ENCODE data around the gene PEDS1. TPM values are rescaled to one million over a fixed set of nuclear protein-coding genes. Genes with fewer than 3 reads are reported as not detected.
"Not testable (repeated sequence)": the region's sequence is repeated elsewhere in the genome, so short reads cannot be mapped to it uniquely, and the experiment has no call there.

PEDS1 gene
- 54.6 and 55.7 TPM in 2 replicates for total RNA-seq (2014; rRNA removed; shearing (Covaris generic))
- polyA plus RNA-seq (2016; fragmentation: Nextera tagmentation; extraction: Ambion mirVana): 53.9 and 54.0 TPM in 2 replicates

DNA sequence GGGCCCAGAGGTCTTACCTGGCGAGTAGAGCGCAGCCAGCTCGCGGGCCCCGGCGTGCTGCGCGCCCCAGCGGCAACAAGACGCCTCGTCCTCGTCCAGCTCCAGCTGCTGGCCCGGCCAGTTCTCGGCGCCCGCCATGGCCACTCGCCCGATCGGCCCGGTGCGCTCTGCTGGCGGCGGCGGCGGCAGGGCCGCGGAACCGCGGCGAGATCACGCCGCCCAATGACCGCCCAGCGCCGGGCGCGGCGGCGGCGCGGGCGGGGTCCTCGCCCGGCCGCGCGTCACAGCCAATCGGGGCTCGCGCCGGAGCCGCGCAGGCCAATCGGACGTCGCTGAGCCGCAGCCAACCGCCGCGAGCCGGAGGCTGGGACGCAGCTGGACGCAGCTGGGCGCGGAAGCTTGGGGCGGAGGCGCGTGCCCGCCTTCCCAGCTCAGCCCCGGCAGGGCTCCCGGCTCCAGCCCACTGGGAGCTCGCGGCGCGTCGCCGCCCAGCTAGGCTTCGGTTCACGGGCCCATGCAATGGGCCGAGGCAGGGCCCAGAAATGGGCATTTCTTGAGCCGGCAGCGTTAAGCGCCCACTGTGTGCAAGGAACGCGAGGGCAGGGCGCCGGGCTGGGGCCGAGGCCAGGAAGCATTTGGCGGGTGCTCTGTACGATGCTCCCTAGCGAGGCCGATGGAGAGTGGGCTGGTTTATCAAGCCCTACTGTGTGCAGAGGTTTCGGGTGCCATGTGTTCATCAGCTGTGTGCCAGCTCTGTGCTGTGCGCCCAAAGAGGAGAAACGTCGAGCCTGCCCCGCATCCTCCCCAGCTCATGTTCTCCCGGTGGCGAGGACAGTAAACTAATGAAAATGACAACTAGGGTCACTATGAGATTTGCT lies at the start of gene PEDS1:
Gene PEDS1 (minus strand): TSS at position 224 of the 878 bp plus-strand sequence. CDS start 86 bp downstream, at position 138.
- H2AFZ ChIP-seq: peak within 1 kb of the TSS; percentile 74
- WGBS, 2 experiments (ENCODE audit: low coverage in 1 of 2, low lambda C conversion rate in 2 of 2, missing lambda C conversion rate in 2 of 2): 1 to 3% methylated on average over 48 to 77 of the region's 99 CpGs
- DNase-seq: peak; percentile 98
- TF ChIP-seq EZH2phosphoT487 (IDR thresholded peaks at IDR 0.05; ENCODE audit: insufficient read depth, low read depth) (no peak), EZH2 (IDR thresholded peaks at IDR 0.05; ENCODE audit: insufficient read depth, poor library complexity, severe bottlenecking) (no peak)
- in situ Hi-C loops (cut with MboI): no loop called here
- H3K4me1 ChIP-seq (ENCODE audit: insufficient read depth): peaks cover 28% of the 10 kb centered on the region
- H3K9me2 ChIP-seq (ENCODE audit: insufficient read depth): no peaks in the 10 kb centered on the region
- H3K36me3 ChIP-seq (ENCODE audit: low read depth): no peaks in the 10 kb centered on the region
- peak within 1 kb of the TSS; percentile 90 for H3K9ac ChIP-seq
- H3K4me3 ChIP-seq: peak within 1 kb of the TSS; percentile 82
- H3F3A ChIP-seq (ENCODE audit: insufficient read depth): no peaks in the 10 kb centered on the region
- H3K79me2 ChIP-seq (ENCODE audit: insufficient read depth): peaks cover 47% of the 10 kb centered on the region
- H3K9me3 ChIP-seq (ENCODE audit: low read depth): no peaks in the 10 kb centered on the region
- H3K4me2 ChIP-seq (ENCODE audit: unreplicated experiment): peak within 1 kb of the TSS; percentile 94
- H4K20me1 ChIP-seq (ENCODE audit: insufficient read depth): no peaks in the 10 kb centered on the region
- no peaks in the 10 kb centered on the region for H3K27me3 ChIP-seq (replicated peaks; ENCODE audit: insufficient read depth)
- peak within 1 kb of the TSS; percentile 61 for H3K27ac ChIP-seq

DNA sequence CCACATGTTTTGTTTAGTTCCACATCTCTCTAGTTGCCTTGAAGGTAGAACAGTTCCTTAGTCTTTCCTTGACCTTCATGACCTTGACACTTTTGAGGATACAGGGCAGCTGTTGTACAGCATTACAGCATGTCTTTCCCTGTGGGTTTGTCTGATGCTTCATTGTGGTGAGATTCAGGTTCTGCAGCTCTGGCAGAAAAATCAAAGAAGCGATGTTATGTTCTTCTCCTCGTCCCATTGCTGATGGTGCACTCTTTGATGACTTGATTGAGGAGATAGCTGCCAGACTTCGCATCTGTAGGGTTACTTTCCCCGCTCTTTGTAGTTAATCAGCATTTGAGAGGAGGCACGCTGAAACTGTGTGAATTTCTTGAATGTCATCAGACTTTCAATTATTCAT lies 49.2 kb upstream of the PEDS1 start:
- no peak overlapping the region for H3K27ac ChIP-seq
- 0 out of 2 replicates have a peak, but pooled peaks cover 8% of the 10 kb centered on the region for H3K36me3 ChIP-seq (ENCODE audit: low read depth)
- no peaks in the 10 kb centered on the region for H3K79me2 ChIP-seq (ENCODE audit: insufficient read depth)
- H3F3A ChIP-seq (ENCODE audit: insufficient read depth): peaks cover 9% of the 10 kb centered on the region; the same call in 1 of the 2 replicates
- TF ChIP-seq EZH2 (IDR thresholded peaks at IDR 0.05; ENCODE audit: insufficient read depth, poor library complexity, severe bottlenecking) (no peak), EZH2phosphoT487 (IDR thresholded peaks at IDR 0.05; ENCODE audit: insufficient read depth, low read depth) (no peak)
- no peak overlapping the region for H3K4me2 ChIP-seq (ENCODE audit: unreplicated experiment)
- no peaks in the 10 kb centered on the region for H3K4me1 ChIP-seq (ENCODE audit: insufficient read depth)
- DNase-seq: no peak
- no peak overlapping the region for H2AFZ ChIP-seq
- in situ Hi-C loops (cut with MboI): no loop called here
- no peaks in the 10 kb centered on the region for H3K27me3 ChIP-seq (replicated peaks; ENCODE audit: insufficient read depth)
- H4K20me1 ChIP-seq (ENCODE audit: insufficient read depth): no peaks in the 10 kb centered on the region
- H3K9ac ChIP-seq: no peak overlapping the region
- no peaks in the 10 kb centered on the region for H3K9me2 ChIP-seq (ENCODE audit: insufficient read depth)
- H3K9me3 ChIP-seq (ENCODE audit: low read depth): no peaks in the 10 kb centered on the region
- H3K4me3 ChIP-seq: no peak overlapping the region
- 89 to 94% methylated on average over 5 of the region's 5 CpGs for WGBS, 2 experiments (ENCODE audit: low coverage in 1 of 2, low lambda C conversion rate in 2 of 2, missing lambda C conversion rate in 2 of 2)

DNA sequence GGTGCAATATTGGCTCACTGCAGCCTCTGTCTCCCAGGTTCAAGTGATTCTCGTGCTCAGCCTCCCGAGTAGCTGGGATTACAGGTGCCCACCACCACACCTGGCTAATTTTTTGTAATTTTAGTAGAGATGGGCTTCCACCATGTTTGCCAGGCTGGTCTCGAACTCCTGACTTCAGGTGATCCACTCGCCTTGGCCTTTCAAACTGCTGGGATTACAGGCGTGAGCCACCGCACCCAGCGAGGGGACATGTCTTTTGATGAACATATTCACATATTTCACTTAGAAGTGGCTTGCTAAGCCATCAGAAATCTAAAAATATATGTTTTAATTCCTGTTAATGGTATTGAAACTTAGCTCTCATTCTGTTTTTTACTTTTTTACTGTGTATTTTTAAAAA lies 48.2 kb upstream of the PEDS1 start:
- peaks cover 14% of the 10 kb centered on the region; the same call in 1 of the 2 replicates for H3F3A ChIP-seq (ENCODE audit: insufficient read depth)
- H2AFZ ChIP-seq: not testable (repeated sequence)
- 93 to 96% methylated on average over 7 of the region's 7 CpGs for WGBS, 2 experiments (ENCODE audit: low coverage in 1 of 2, low lambda C conversion rate in 2 of 2, missing lambda C conversion rate in 2 of 2)

DNA sequence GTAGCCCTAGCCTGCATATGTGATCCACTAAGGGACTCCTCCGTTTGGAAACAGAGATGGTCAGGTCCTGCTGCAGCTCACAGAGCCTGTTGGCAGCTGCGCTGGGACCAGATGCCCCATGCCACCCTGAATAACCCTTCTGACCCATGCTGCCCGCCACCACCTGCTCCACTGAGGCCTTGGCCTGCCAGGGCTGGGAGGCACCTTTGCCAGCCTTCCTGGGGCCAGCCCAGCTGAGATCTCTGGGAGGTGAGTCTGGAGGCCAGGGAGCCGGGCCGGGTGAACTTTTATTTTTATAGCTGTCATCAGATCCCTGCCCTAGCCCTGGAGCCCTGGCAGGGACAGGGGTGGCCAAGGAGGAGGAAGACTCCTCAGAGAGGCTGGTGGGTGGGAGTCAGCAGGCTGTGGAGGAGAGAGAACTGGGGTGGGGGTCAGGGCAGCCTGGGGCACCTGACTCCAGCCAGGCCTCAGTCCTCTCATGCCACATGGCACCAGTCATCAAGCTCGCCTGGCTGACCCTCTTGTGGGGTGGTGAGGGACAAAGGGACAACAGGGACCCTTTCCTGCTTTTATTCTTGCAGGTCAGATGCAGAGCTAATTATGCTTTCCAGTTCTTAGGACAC lies 47.1 kb upstream of the PEDS1 start:
- H2AFZ ChIP-seq: no peak overlapping the region
- no peak for DNase-seq

More for the DNA sequence above, 48.2 kb upstream of the PEDS1 start:
- H3K79me2 ChIP-seq (ENCODE audit: insufficient read depth); H3K9me3 ChIP-seq (ENCODE audit: low read depth); H3K9ac ChIP-seq; H3K4me2 ChIP-seq (ENCODE audit: unreplicated experiment); H3K4me3 ChIP-seq; H3K9me2 ChIP-seq (ENCODE audit: insufficient read depth); H4K20me1 ChIP-seq (ENCODE audit: insufficient read depth); H3K4me1 ChIP-seq (ENCODE audit: insufficient read depth); H3K27me3 ChIP-seq (replicated peaks; ENCODE audit: insufficient read depth); H3K27ac ChIP-seq; H3K36me3 ChIP-seq (ENCODE audit: low read depth); DNase-seq; in situ Hi-C loops (cut with MboI): not testable (repeated sequence)

More for the DNA sequence above, 47.1 kb upstream of the PEDS1 start:
- H3K4me3 ChIP-seq: no peak overlapping the region
- H3K27me3 ChIP-seq (replicated peaks; ENCODE audit: insufficient read depth): no peaks in the 10 kb centered on the region
- no peaks in the 10 kb centered on the region for H3K9me3 ChIP-seq (ENCODE audit: low read depth)
- TF ChIP-seq EZH2 (IDR thresholded peaks at IDR 0.05; ENCODE audit: insufficient read depth, poor library complexity, severe bottlenecking): no peak
- no peak for TF ChIP-seq EZH2phosphoT487 (IDR thresholded peaks at IDR 0.05; ENCODE audit: insufficient read depth, low read depth)
- in situ Hi-C loops (cut with MboI): no loop called here
- no peak overlapping the region for H3K4me2 ChIP-seq (ENCODE audit: unreplicated experiment)
- 0 out of 2 replicates have a peak, but pooled peaks cover 3% of the 10 kb centered on the region for H3K79me2 ChIP-seq (ENCODE audit: insufficient read depth)
- no peaks in the 10 kb centered on the region for H4K20me1 ChIP-seq (ENCODE audit: insufficient read depth)
- H3K27ac ChIP-seq: no peak overlapping the region
- H3F3A ChIP-seq (ENCODE audit: insufficient read depth): peaks cover 18% of the 10 kb centered on the region; the same call in 1 of the 2 replicates
- 91 to 94% methylated on average over 6 of the region's 6 CpGs for WGBS, 2 experiments (ENCODE audit: low coverage in 1 of 2, low lambda C conversion rate in 2 of 2, missing lambda C conversion rate in 2 of 2)
- H3K9ac ChIP-seq: no peak overlapping the region
- H3K36me3 ChIP-seq (ENCODE audit: low read depth): 0 out of 2 replicates have a peak, but pooled peaks cover 8% of the 10 kb centered on the region
- H3K9me2 ChIP-seq (ENCODE audit: insufficient read depth): no peaks in the 10 kb centered on the region
- H3K4me1 ChIP-seq (ENCODE audit: insufficient read depth): no peaks in the 10 kb centered on the region
